CD14-positive monocyte (primary cell): Measurements from ENCODE around the gene C1orf146. TPM values are rescaled to one million over a fixed set of nuclear protein-coding genes. Genes with fewer than 3 reads are reported as not detected.
"Not testable (repeated sequence)": the region's sequence is repeated elsewhere in the genome, so short reads cannot be mapped to it uniquely, and the experiment has no call there.

Experiments
- DNase-seq, 3 donors: peaks; one replicate each; pipeline ENCODE4 v3.0.0-alpha.2; 2011 to 2022
- H2AFZ ChIP-seq: 2 replicates; pipeline ENCODE4 v1.6.0; 2012; ENCODE audit warnings: mild to moderate bottlenecking, low read depth, low read length, inconsistent platforms; ENCODE audit not compliant: insufficient read depth, poor library complexity, severe bottlenecking
- H3K27ac ChIP-seq, 2 donors: 1 replicate in 1 of 2; 2 replicates in 1 of 2; pipeline ENCODE4 v1.5.1; 2012 to 2013; ENCODE audit warnings: low read length in 2 of 2, control low read depth in 1 of 2, inconsistent platforms in 1 of 2, low read depth in 1 of 2, mild to moderate bottlenecking in 1 of 2
- H3K27me3 ChIP-seq, 2 donors: one replicate each; pipeline versions ENCODE4 v1.6.0 to v1.6.1; 2011 to 2013; ENCODE audit warnings: low read length in 2 of 2; ENCODE audit not compliant: control insufficient read depth in 2 of 2, insufficient read depth in 2 of 2
- H3K36me3 ChIP-seq, 2 donors: replicated peaks in 1 of 2; 1 replicate in 1 of 2; 2 replicates in 1 of 2; pipeline versions ENCODE4 v1.5.1 to v1.6.1; 2012 to 2013; ENCODE audit warnings: low read length in 2 of 2, control low read depth in 1 of 2, inconsistent platforms in 1 of 2, mild to moderate bottlenecking in 1 of 2; ENCODE audit not compliant: insufficient read depth in 2 of 2, control insufficient read depth in 1 of 2
- H3K4me1 ChIP-seq, 2 donors: 1 replicate in 1 of 2; 2 replicates in 1 of 2; pipeline versions ENCODE4 v1.5.1 to v1.6.1; 2012 to 2013; ENCODE audit warnings: low read length in 2 of 2, control low read depth in 1 of 2, inconsistent platforms in 1 of 2, mild to moderate bottlenecking in 1 of 2, moderate library complexity in 1 of 2; ENCODE audit not compliant: insufficient read depth in 2 of 2, control insufficient read depth in 1 of 2
- H3K4me2 ChIP-seq: replicated peaks from 2 replicates; pipeline ENCODE3; 2012; ENCODE audit warnings: low read length, moderate library complexity, mild to moderate bottlenecking; ENCODE audit not compliant: poor library complexity, severe bottlenecking; ENCODE audit errors: extremely low read depth
- H3K4me3 ChIP-seq, 3 experiments: fragments of 200-600 bp in 1 of 3; sonication (generic) in 1 of 3; replicated peaks in 1 of 3; 1 replicate in 2 of 3; 2 replicates in 1 of 3; pipeline ENCODE4 v1.5.1; 2011 to 2013; ENCODE audit warnings: low read length in 3 of 3, mild to moderate bottlenecking in 3 of 3, control low read depth in 2 of 3, low read depth in 2 of 3, inconsistent platforms in 1 of 3, moderate library complexity in 1 of 3
- H3K79me2 ChIP-seq: 2 replicates; pipeline ENCODE4 v1.6.0; 2012; ENCODE audit warnings: mild to moderate bottlenecking, control low read depth, inconsistent platforms, low read length, moderate library complexity; ENCODE audit not compliant: insufficient read depth
- H3K9ac ChIP-seq: 2 replicates; pipeline ENCODE4 v1.6.0; 2017; ENCODE audit warnings: low read length, mild to moderate bottlenecking; ENCODE audit not compliant: insufficient read depth, poor library complexity, severe bottlenecking
- H3K9me3 ChIP-seq, 2 donors: replicated peaks in 1 of 2; 1 replicate in 1 of 2; 2 replicates in 1 of 2; pipeline versions ENCODE4 v1.5.1 to v1.6.1; 2012 to 2013; ENCODE audit warnings: low read length in 2 of 2, control low read depth in 1 of 2; ENCODE audit not compliant: control insufficient read depth in 1 of 2, insufficient read depth in 1 of 2
- H4K20me1 ChIP-seq: 2 replicates; pipeline ENCODE4 v1.6.0; 2012; ENCODE audit warnings: mild to moderate bottlenecking, low read length, control low read depth, moderate library complexity; ENCODE audit not compliant: insufficient read depth
- H3K27ac Mint-ChIP-seq, 7 donors: one replicate each; pipeline ENCODE4 v1.8.0; 2020; ENCODE audit warnings: mild to moderate bottlenecking in 7 of 7, mixed read lengths in 7 of 7, moderate library complexity in 6 of 7, inconsistent platforms in 2 of 7
- H3K27me3 Mint-ChIP-seq, 3 donors: one replicate each; pipeline ENCODE4 v1.8.0; 2021 to 2022; ENCODE audit warnings: low read depth in 3 of 3, mild to moderate bottlenecking in 3 of 3, mixed read lengths in 3 of 3, moderate library complexity in 3 of 3, inconsistent platforms in 1 of 3
- H3K36me3 Mint-ChIP-seq, 2 donors: one replicate each; pipeline ENCODE4 v1.8.0; 2020; ENCODE audit warnings: mixed read lengths in 2 of 2, inconsistent platforms in 1 of 2, mild to moderate bottlenecking in 1 of 2
- H3K4me1 Mint-ChIP-seq: one replicate; pipeline ENCODE4 v1.8.0; 2020; ENCODE audit warnings: mild to moderate bottlenecking, mixed read lengths
- H3K4me3 Mint-ChIP-seq, 2 donors: one replicate each; pipeline ENCODE4 v1.8.0; 2020; ENCODE audit warnings: mild to moderate bottlenecking in 2 of 2, mixed read lengths in 2 of 2, moderate library complexity in 1 of 2
- H3K9me3 Mint-ChIP-seq, 7 donors: one replicate each; pipeline ENCODE4 v1.8.0; 2020 to 2022; ENCODE audit warnings: mixed read lengths in 7 of 7, mild to moderate bottlenecking in 6 of 7, moderate library complexity in 6 of 7, inconsistent platforms in 2 of 7
- CTCF ChIP-seq: fragments of 200-600 bp; IDR thresholded peaks from one replicate; pipeline ENCODE4 v1.8.0; 2022; ENCODE audit warnings: antibody characterized with exemption, mild to moderate bottlenecking
- WGBS: methylation state at CpG from one replicate; pipeline ENCODE4 v1.1.5; 2013; ENCODE audit warnings: missing lambda C conversion rate; ENCODE audit not compliant: insufficient coverage; 5-methylcytosine and 5-hydroxymethylcytosine counted together
- intact Hi-C, 2 donors: fragments of 100-400 bp; cut with micrococcal nuclease; formaldehyde crosslinking; loops; one replicate each; pipeline versions ENCODE4 v1.15.0 to v1.15.1; 2023
- polyA plus RNA-seq, 3 donors: library from polyadenylated mRNA; depleted of rRNA in 1 of 3; unstranded in 2 of 3; stranded (reverse) in 1 of 3; fragments of 300-500 nt in 2 of 3; fragments of >200 nt in 1 of 3; fragmentation: Illumina TruSeq in 2 of 3; gene quantifications; 1 replicate in 2 of 3; 2 replicates in 1 of 3; pipeline ENCODE4 v1.2.3, GENCODE V29; 2012 to 2021

C1orf146 gene
- polyA plus RNA-seq, 3 donors, result not detected

- DNase-seq, result no peak
- H3K27me3 Mint-ChIP-seq, result peaks cover 0 to 1% (median 0%) of the 10 kb centered on the region in 3 donors
- Histone ChIP-seq H3K4me2 (no peak overlapping the region), H3K4me1 (no peaks in the 10 kb centered on the region), H3K27me3 (no peaks in the 10 kb centered on the region), H3K9me3 (no peaks in the 10 kb centered on the region), H3K36me3 (peaks cover 17 to 89% of the 10 kb centered on the region in 2 donors), H3K4me3 (no peak overlapping the region), H3K9ac (no peak overlapping the region), H3K27ac (no peak overlapping the region), H4K20me1 (no peaks in the 10 kb centered on the region), H3K79me2 (no peaks in the 10 kb centered on the region), H2AFZ (no peak overlapping the region)
- H3K4me3 Mint-ChIP-seq, result no peak overlapping the region
- no peak overlapping the region for H3K27ac Mint-ChIP-seq
- WGBS, result no CpG with 5 or more reads among the region's 3 CpGs
- H3K36me3 Mint-ChIP-seq, result peaks cover 54 to 69% of the 10 kb centered on the region in 2 donors
- intact Hi-C loops, result no loop called here
- H3K4me1 Mint-ChIP-seq, result no peaks in the 10 kb centered on the region
- H3K9me3 Mint-ChIP-seq, result peaks cover 0 to 5% (median 2%) of the 10 kb centered on the region in 7 donors
- no peak for TF ChIP-seq CTCF
These were observed 58.4 kb downstream of the C1orf146 start for GRCh38 chr1:92276082-92276481.

GRCh38 chr1:92277105-92277723 is 59.5 kb downstream of the C1orf146 start:
- no peak overlapping the region for H2AFZ ChIP-seq
- peaks cover 59 to 72% of the 10 kb centered on the region in 2 donors for H3K36me3 Mint-ChIP-seq
- H4K20me1 ChIP-seq, result no peaks in the 10 kb centered on the region
- no peaks in the 10 kb centered on the region for H3K4me1 ChIP-seq
- no peak overlapping the region for H3K9ac ChIP-seq
- TF ChIP-seq CTCF, result no peak
- intact Hi-C loops, result no loop called here
- no peaks in the 10 kb centered on the region for H3K4me1 Mint-ChIP-seq
- H3K79me2 ChIP-seq, result no peaks in the 10 kb centered on the region
- no peak overlapping the region for H3K27ac ChIP-seq
- H3K4me3 ChIP-seq, result no peak overlapping the region
- no peak for DNase-seq
- H3K9me3 Mint-ChIP-seq, result peaks cover 0 to 9% (median 5%) of the 10 kb centered on the region in 7 donors
- no peaks in the 10 kb centered on the region for H3K27me3 ChIP-seq
- H3K4me3 Mint-ChIP-seq, result no peak overlapping the region
- no peak overlapping the region for H3K27ac Mint-ChIP-seq
- no peaks in the 10 kb centered on the region for H3K9me3 ChIP-seq
- no peak overlapping the region for H3K4me2 ChIP-seq
- peaks cover 0 to 1% (median 0%) of the 10 kb centered on the region in 3 donors for H3K27me3 Mint-ChIP-seq
- H3K36me3 ChIP-seq, result peaks cover 14 to 77% of the 10 kb centered on the region in 2 donors
- no CpG with 5 or more reads among the region's 4 CpGs for WGBS

GRCh38 chr1:92279781-92280180 is 62.1 kb downstream of the C1orf146 start:
- H3K27ac Mint-ChIP-seq, H3K9ac ChIP-seq, H3K4me1 Mint-ChIP-seq, H3K9me3 ChIP-seq, H3K4me3 Mint-ChIP-seq, H3K4me2 ChIP-seq, DNase-seq, intact Hi-C loops, H2AFZ ChIP-seq, H4K20me1 ChIP-seq, H3K27me3 Mint-ChIP-seq, H3K27me3 ChIP-seq, H3K4me3 ChIP-seq, H3K4me1 ChIP-seq, H3K27ac ChIP-seq, H3K79me2 ChIP-seq: not testable (repeated sequence)
- peaks cover 72 to 82% of the 10 kb centered on the region in 2 donors for H3K36me3 Mint-ChIP-seq
- 97% methylated on average over 14 of the region's 15 CpGs for WGBS
- H3K36me3 ChIP-seq, result peaks cover 11 to 55% of the 10 kb centered on the region in 2 donors
- peaks cover 0 to 14% (median 11%) of the 10 kb centered on the region in 7 donors for H3K9me3 Mint-ChIP-seq
